Upper lobe of left lung (tissue), 4 donors: ENCODE results near the gene ZNF280B.

Experiments used
- EP300 ChIP-seq, 4 donors: sonication (generic); formaldehyde crosslinking; IDR thresholded peaks; one replicate each; pipeline ENCODE4 v1.5.1; 2017; ENCODE audit warnings: antibody characterized with exemption in 4 of 4, control low read depth in 2 of 4
- POLR2A ChIP-seq, 4 donors: fragments of 450-650 bp; IDR thresholded peaks; one replicate each; pipeline ENCODE4 v1.5.1; 2016 to 2017; ENCODE audit warnings: antibody characterized with exemption in 4 of 4, mild to moderate bottlenecking in 2 of 4
- POLR2AphosphoS5 ChIP-seq, 2 donors: sonication (generic); formaldehyde crosslinking; IDR thresholded peaks; one replicate each; pipeline ENCODE4 v1.5.1; 2017; ENCODE audit warnings: antibody characterized with exemption in 2 of 2
- TF ChIP-seq, protein P1 (sequence below), 6 experiments: fragments of 450-650 bp in 4 of 6; fragments of 200-600 bp in 2 of 6; sonication (generic) in 2 of 6; IDR thresholded peaks; one replicate each; pipeline ENCODE4 v1.5.1; 2016 to 2019; ENCODE audit warnings: antibody characterized with exemption in 6 of 6

GRCh38 chr22:22526125-22526912, 17.8 kb upstream of the ZNF280B start:
- TF ChIP-seq, protein P1, sequence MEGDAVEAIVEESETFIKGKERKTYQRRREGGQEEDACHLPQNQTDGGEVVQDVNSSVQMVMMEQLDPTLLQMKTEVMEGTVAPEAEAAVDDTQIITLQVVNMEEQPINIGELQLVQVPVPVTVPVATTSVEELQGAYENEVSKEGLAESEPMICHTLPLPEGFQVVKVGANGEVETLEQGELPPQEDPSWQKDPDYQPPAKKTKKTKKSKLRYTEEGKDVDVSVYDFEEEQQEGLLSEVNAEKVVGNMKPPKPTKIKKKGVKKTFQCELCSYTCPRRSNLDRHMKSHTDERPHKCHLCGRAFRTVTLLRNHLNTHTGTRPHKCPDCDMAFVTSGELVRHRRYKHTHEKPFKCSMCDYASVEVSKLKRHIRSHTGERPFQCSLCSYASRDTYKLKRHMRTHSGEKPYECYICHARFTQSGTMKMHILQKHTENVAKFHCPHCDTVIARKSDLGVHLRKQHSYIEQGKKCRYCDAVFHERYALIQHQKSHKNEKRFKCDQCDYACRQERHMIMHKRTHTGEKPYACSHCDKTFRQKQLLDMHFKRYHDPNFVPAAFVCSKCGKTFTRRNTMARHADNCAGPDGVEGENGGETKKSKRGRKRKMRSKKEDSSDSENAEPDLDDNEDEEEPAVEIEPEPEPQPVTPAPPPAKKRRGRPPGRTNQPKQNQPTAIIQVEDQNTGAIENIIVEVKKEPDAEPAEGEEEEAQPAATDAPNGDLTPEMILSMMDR (IDR thresholded peaks at IDR 0.05): no peak
- no peak for TF ChIP-seq POLR2A (IDR thresholded peaks at IDR 0.05)
- TF ChIP-seq EP300 (IDR thresholded peaks at IDR 0.05): no peak
- TF ChIP-seq POLR2AphosphoS5 (IDR thresholded peaks at IDR 0.05): no peak
